Coronary artery (tissue), 2 donors: ENCODE data around the gene FUBP3.

Experiments used
- DNase-seq: peaks from one replicate; pipeline ENCODE4 v3.0.0-alpha.2; 2017; ENCODE audit warnings: low spot score
- H3K27ac ChIP-seq, 2 donors: fragments of 200-600 bp; sonication (generic); one replicate each; pipeline ENCODE4 v1.5.1; 2016 to 2019
- H3K4me3 ChIP-seq: fragments of 200-600 bp; sonication (generic); 2 replicates; pipeline ENCODE4 v1.5.1; 2016; ENCODE audit warnings: mild to moderate bottlenecking, moderate library complexity
- TF ChIP-seq, protein P1 (sequence below): fragments of 200-600 bp; sonication (generic); IDR thresholded peaks from one replicate; pipeline ENCODE4 v1.5.1; 2019; ENCODE audit warnings: antibody characterized with exemption

FUBP3 gene

GRCh38 chr9:130664251-130665028 is 85.1 kb downstream of the FUBP3 start, which contains the start of gene PRDM12:
TSS of gene PRDM12 (plus strand) at chr9:130664594. CDS start at chr9:130664654, 60 bp downstream.
- Histone ChIP-seq H3K27ac (no peak within 1 kb of the TSS), H3K4me3 (peak within 1 kb of the TSS; percentile 34)
- no peak for DNase-seq
- TF ChIP-seq, protein P1, sequence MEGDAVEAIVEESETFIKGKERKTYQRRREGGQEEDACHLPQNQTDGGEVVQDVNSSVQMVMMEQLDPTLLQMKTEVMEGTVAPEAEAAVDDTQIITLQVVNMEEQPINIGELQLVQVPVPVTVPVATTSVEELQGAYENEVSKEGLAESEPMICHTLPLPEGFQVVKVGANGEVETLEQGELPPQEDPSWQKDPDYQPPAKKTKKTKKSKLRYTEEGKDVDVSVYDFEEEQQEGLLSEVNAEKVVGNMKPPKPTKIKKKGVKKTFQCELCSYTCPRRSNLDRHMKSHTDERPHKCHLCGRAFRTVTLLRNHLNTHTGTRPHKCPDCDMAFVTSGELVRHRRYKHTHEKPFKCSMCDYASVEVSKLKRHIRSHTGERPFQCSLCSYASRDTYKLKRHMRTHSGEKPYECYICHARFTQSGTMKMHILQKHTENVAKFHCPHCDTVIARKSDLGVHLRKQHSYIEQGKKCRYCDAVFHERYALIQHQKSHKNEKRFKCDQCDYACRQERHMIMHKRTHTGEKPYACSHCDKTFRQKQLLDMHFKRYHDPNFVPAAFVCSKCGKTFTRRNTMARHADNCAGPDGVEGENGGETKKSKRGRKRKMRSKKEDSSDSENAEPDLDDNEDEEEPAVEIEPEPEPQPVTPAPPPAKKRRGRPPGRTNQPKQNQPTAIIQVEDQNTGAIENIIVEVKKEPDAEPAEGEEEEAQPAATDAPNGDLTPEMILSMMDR, result no peak

DNA sequence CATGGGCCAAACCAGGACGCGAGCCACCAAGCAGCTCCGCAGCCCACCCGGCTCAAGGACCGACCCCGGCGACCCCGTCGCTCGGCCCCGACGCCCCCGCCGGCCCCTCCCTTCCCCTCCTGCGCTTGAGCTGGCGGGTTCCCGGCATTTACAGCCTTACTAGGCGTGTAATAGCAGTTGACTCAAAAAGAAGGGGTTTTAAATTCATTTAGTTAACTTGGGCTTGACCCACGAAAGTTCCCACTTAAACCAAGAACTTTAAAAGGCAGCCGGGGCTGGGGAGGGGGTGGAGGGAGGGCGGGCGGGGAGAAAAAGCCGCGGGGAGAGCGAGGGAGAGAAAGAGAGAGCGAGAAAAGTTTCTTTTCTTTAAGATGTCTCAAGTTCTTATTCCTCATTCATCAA is 85.7 kb downstream of the FUBP3 start:
- Histone ChIP-seq H3K27ac (no peak overlapping the region), H3K4me3 (peak overlapping the region; percentile 34)
- TF ChIP-seq, protein P1, result no peak
- DNase-seq, result no peak

DNA sequence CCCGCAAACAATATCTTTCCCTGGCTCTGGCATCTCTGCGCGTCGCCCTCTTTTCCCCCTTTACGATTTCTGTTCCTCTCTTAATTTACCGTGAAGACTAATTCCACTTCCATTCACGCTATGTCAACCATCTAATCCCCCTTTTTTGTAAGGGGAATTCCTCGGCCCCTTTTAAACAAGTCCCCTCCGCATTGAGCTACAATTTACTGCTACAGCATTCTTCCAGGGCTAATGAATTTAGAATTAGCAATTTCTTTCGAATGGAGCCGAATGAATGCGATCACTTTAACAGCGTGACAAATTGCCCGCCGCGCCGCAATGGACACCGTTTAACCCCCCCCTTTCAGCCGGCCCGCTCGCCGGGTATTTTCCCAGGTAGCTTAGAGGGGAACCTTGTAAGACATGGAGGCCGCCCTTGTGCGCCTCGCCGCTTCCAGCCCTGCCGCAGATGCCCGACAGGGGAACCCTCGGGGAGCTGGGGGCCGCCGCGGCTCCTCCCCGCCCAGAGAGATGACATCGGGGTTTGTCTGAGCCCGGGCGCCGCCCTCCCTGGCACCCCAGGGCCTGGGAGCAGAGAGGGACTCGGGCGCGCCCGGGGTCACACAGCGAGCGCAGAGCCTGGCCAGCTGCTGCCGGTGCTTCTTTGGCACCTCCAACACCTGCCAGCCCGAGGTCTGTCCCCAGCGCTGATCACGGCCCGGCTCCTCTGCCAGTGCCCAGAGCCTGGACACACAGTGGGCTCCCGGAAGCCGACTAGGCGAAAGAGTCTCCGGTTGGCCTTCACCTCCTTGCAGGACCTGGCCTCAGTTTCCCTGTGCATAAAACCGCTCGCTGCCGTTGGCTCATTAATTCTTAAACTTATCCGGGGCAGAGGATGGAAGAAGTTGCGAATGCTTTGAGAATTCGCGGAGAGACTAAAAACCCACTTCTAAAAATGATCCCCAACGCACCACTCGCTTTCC is 86.3 kb downstream of the FUBP3 start:
- Histone ChIP-seq H3K4me3 (peak overlapping the region; percentile 34), H3K27ac (no peak overlapping the region)
- no peak for DNase-seq
- TF ChIP-seq, protein P1, result no peak

DNA sequence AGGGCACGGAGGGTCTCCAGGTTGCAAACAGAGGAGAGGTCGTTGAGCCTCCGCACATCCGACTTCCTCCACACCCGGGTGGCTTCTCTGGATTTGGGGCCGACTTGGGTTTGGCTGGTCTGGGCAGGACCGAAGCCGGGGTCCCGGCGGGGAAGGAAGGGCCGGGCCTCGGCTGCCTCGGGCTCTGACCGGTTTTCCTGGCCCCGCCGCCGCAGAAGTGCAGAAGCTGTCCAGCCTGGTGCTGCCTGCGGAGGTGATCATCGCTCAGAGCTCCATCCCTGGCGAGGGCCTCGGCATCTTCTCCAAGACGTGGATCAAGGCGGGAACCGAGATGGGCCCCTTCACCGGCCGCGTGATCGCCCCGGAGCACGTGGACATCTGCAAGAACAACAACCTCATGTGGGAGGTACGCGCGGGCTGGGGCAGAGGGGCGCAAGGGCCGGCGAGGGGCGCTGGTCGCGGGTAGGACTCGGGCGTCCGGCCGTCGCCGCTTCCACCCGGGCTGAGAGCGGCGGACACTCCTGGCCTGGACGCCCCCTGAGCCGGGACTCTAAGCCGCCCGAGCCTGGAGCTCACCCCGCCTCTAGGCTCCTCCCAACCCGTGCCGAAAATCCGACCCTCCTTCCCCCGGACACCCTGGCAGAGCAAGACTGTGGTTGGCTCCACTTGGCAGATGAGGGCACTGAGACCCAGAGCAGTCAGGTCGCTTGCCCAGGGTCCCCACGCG is 87.2 kb downstream of the FUBP3 start:
- Histone ChIP-seq H3K27ac (no peak overlapping the region), H3K4me3 (no peak overlapping the region)
- no peak for DNase-seq
- TF ChIP-seq, protein P1, result no peak

DNA sequence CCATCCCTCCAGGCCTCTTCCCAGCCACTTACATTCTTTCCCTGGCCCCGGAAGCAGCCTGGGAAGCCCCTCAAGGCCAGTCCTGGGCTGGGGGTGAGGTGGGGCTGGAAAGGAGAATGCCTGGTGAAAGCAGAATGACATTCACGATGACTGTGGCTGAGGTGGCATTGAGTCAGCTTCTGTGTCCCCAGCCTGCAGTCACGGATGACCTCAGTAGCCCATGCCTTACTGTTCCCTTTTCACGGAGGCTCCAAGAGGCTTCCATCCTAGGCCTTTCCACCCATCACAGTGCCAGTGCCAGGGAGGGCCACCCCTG is 87.7 kb downstream of the FUBP3 start:
- Histone ChIP-seq H3K4me3 (no peak overlapping the region), H3K27ac (no peak overlapping the region)
- TF ChIP-seq, protein P1, result no peak
- DNase-seq, result no peak

DNA sequence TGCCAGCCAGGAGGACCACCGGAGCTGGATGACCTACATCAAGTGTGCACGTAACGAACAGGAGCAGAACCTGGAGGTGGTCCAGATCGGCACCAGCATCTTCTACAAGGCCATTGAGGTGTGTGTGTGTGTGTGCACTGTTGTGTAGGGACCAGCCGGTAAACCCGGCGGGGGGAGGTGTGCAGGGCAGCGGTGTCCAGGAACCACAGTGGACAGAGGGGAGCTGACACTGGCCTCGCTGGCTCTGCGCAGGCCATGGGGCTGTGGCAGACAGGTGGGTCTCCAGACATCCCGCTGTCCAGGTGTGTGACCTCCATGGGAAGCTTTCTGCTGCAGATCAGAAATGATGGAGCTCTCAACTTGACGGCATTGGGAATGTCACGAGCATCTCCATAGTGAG is 88.8 kb downstream of the FUBP3 start:
- TF ChIP-seq, protein P1, result no peak
- DNase-seq, result no peak
- H3K4me3 ChIP-seq, result no peak overlapping the region
- no peak overlapping the region for H3K27ac ChIP-seq
